Nephron (organoid): ENCODE data around the gene CKLF.

Source experiments
- H3K27ac Mint-ChIP-seq, 3 experiments: 2 replicates each; pipeline ENCODE4 v1.8.0; 2020; ENCODE audit warnings: mixed read lengths in 3 of 3, mild to moderate bottlenecking in 2 of 3, moderate library complexity in 1 of 3
- H3K27me3 Mint-ChIP-seq: 2 replicates; pipeline ENCODE4 v1.8.0; 2021; ENCODE audit warnings: low read depth, mild to moderate bottlenecking, moderate library complexity, mixed read lengths
- H3K36me3 Mint-ChIP-seq: 2 replicates; pipeline ENCODE4 v1.8.0; 2020; ENCODE audit warnings: low read depth, mixed read lengths
- H3K4me1 Mint-ChIP-seq: 2 replicates; pipeline ENCODE4 v1.8.0; 2020; ENCODE audit warnings: mixed read lengths
- H3K4me3 Mint-ChIP-seq, 3 experiments: 2 replicates each; pipeline ENCODE4 v1.8.0; 2020; ENCODE audit warnings: mild to moderate bottlenecking in 3 of 3, mixed read lengths in 3 of 3, moderate library complexity in 2 of 3
- H3K9me3 Mint-ChIP-seq: 2 replicates; pipeline ENCODE4 v1.8.0; 2020; ENCODE audit warnings: mixed read lengths
- CTCF ChIP-seq, 3 experiments: fragments of 200-600 bp; sonication (generic); IDR thresholded peaks; one replicate each; pipeline ENCODE4 v1.5.0; 2021; ENCODE audit warnings: antibody characterized with exemption in 3 of 3; ENCODE audit not compliant: unreplicated experiment in 3 of 3

CKLF gene

GRCh38 chr16:66508914-66509496 is 43.4 kb upstream of the CKLF start:
- H3K4me3 Mint-ChIP-seq, result no peak overlapping the region
- H3K27me3 Mint-ChIP-seq, result no peaks in the 10 kb centered on the region
- H3K9me3 Mint-ChIP-seq, result no peaks in the 10 kb centered on the region
- H3K4me1 Mint-ChIP-seq, result peaks cover 29% of the 10 kb centered on the region
- peak overlapping the region in 2 of 3 experiments; percentile 67 to 77 for H3K27ac Mint-ChIP-seq
- TF ChIP-seq CTCF (IDR thresholded peaks at IDR 0.05; ENCODE audit: unreplicated experiment in 3 of 3), result no peak
- H3K36me3 Mint-ChIP-seq, result peaks cover 28% of the 10 kb centered on the region

GRCh38 chr16:66509576-66509975 is 42.8 kb upstream of the CKLF start:
- TF ChIP-seq CTCF (IDR thresholded peaks at IDR 0.05; ENCODE audit: unreplicated experiment in 3 of 3), result no peak
- Mint-ChIP-seq H3K27me3 (no peaks in the 10 kb centered on the region), H3K4me1 (peaks cover 29% of the 10 kb centered on the region), H3K9me3 (no peaks in the 10 kb centered on the region), H3K36me3 (peaks cover 30% of the 10 kb centered on the region), H3K27ac (no peak overlapping the region), H3K4me3 (no peak overlapping the region)

- TF ChIP-seq CTCF (IDR thresholded peaks at IDR 0.05; ENCODE audit: unreplicated experiment in 3 of 3), result no peak
These were observed 42.1 kb upstream of the CKLF start for GRCh38 chr16:66510298-66510697.

GRCh38 chr16:66510711-66511601 is 41.4 kb upstream of the CKLF start:
- Mint-ChIP-seq H3K36me3 (peaks cover 39% of the 10 kb centered on the region), H3K4me1 (peaks cover 29% of the 10 kb centered on the region), H3K27me3 (no peaks in the 10 kb centered on the region), H3K27ac (peak overlapping the region; percentile 42 to 92 (median 85)), H3K4me3 (no peak overlapping the region), H3K9me3 (no peaks in the 10 kb centered on the region)
- no peak for TF ChIP-seq CTCF (IDR thresholded peaks at IDR 0.05; ENCODE audit: unreplicated experiment in 3 of 3)

More at GRCh38 chr16:66510298-66510697, 42.1 kb upstream of the CKLF start:
- Mint-ChIP-seq H3K27ac (peak overlapping the region in 2 of 3 experiments; percentile 85 to 92), H3K4me1 (peaks cover 29% of the 10 kb centered on the region), H3K36me3 (peaks cover 37% of the 10 kb centered on the region), H3K27me3 (no peaks in the 10 kb centered on the region), H3K9me3 (no peaks in the 10 kb centered on the region), H3K4me3 (no peak overlapping the region)

- H3K4me1 Mint-ChIP-seq, result peaks cover 36% of the 10 kb centered on the region
- no peaks in the 10 kb centered on the region for H3K9me3 Mint-ChIP-seq
- H3K27me3 Mint-ChIP-seq, result no peaks in the 10 kb centered on the region
These were observed 40.6 kb upstream of the CKLF start for GRCh38 chr16:66511602-66512271.

More at GRCh38 chr16:66511602-66512271, 40.6 kb upstream of the CKLF start:
- H3K4me3 Mint-ChIP-seq, result no peak overlapping the region
- peak overlapping the region in 2 of 3 experiments; percentile 78 to 85 for H3K27ac Mint-ChIP-seq
- no peak for TF ChIP-seq CTCF (IDR thresholded peaks at IDR 0.05; ENCODE audit: unreplicated experiment in 3 of 3)
- H3K36me3 Mint-ChIP-seq, result peaks cover 43% of the 10 kb centered on the region
